Endothelial cell (in vitro differentiated cells): Measurements from ENCODE around the gene NDC1. TPM values are rescaled to one million over a fixed set of nuclear protein-coding genes. Genes with fewer than 3 reads are reported as not detected.
"Not testable (repeated sequence)": the region's sequence is repeated elsewhere in the genome, so short reads cannot be mapped to it uniquely, and the experiment has no call there.

Experiments
- DNase-seq: peaks from one replicate; pipeline ENCODE4 v3.0.0; 2021; ENCODE audit warnings: low spot score
- H3K27ac Mint-ChIP-seq: one replicate; pipeline ENCODE4 v1.8.0; 2021; ENCODE audit warnings: mixed read lengths, inconsistent platforms; ENCODE audit not compliant: unreplicated experiment
- H3K27me3 Mint-ChIP-seq: one replicate; pipeline ENCODE4 v1.8.0; 2021; ENCODE audit warnings: mild to moderate bottlenecking, moderate library complexity, mixed read lengths, inconsistent platforms; ENCODE audit not compliant: unreplicated experiment
- H3K36me3 Mint-ChIP-seq: one replicate; pipeline ENCODE4 v1.8.0; 2021; ENCODE audit warnings: mild to moderate bottlenecking, low read depth, mixed read lengths, inconsistent platforms; ENCODE audit not compliant: unreplicated experiment
- H3K4me1 Mint-ChIP-seq: one replicate; pipeline ENCODE4 v1.8.0; 2021; ENCODE audit warnings: mild to moderate bottlenecking, mixed read lengths, inconsistent platforms; ENCODE audit not compliant: unreplicated experiment
- H3K4me3 Mint-ChIP-seq: one replicate; pipeline ENCODE4 v1.8.0; 2021; ENCODE audit warnings: mild to moderate bottlenecking, mixed read lengths, inconsistent platforms; ENCODE audit not compliant: unreplicated experiment
- H3K9me3 Mint-ChIP-seq: one replicate; pipeline ENCODE4 v1.8.0; 2021; ENCODE audit warnings: mixed read lengths, inconsistent platforms; ENCODE audit not compliant: unreplicated experiment
- total RNA-seq: library from RNA; stranded (reverse); fragmentation: NEBNext Ultra II Directional; extraction: Animal tissue kit (Norgen Biotek cat#: 25700); gene quantifications from one replicate; pipeline ENCODE4 v1.2.1, GENCODE V29; 2021; ENCODE audit not compliant: unreplicated experiment
- TF ChIP-seq, protein P1 (sequence below): fragments of 200-600 bp; sonication (generic); IDR thresholded peaks from one replicate; pipeline ENCODE4 v1.5.0; 2021; ENCODE audit warnings: antibody characterized with exemption; ENCODE audit not compliant: unreplicated experiment

The NDC1 gene
- total RNA-seq, 1 donor from 2014 or later = 13.3 TPM

DNA sequence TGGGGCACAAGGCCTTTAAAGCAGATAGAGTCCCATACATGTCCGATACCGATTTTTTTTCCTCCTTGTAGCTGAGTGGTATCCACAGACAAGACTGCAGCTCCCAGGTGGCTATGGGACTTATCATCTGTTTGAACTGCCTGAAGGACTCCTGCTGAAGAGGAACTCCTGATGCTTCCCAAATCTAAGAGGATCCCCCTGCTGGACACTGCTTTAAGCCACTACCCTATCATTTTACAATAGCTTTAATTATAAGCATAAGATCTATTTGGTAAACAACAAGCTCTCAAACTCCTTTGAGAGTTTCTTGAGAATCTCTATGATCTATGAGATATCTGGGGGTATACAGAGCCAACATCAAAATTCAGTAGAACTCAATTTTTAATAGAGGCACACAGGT, 11.7 kb downstream of the NDC1 start:
- no peaks in the 10 kb centered on the region for H3K4me1 Mint-ChIP-seq
- TF ChIP-seq, protein P1, sequence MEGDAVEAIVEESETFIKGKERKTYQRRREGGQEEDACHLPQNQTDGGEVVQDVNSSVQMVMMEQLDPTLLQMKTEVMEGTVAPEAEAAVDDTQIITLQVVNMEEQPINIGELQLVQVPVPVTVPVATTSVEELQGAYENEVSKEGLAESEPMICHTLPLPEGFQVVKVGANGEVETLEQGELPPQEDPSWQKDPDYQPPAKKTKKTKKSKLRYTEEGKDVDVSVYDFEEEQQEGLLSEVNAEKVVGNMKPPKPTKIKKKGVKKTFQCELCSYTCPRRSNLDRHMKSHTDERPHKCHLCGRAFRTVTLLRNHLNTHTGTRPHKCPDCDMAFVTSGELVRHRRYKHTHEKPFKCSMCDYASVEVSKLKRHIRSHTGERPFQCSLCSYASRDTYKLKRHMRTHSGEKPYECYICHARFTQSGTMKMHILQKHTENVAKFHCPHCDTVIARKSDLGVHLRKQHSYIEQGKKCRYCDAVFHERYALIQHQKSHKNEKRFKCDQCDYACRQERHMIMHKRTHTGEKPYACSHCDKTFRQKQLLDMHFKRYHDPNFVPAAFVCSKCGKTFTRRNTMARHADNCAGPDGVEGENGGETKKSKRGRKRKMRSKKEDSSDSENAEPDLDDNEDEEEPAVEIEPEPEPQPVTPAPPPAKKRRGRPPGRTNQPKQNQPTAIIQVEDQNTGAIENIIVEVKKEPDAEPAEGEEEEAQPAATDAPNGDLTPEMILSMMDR = no peak
- no peaks in the 10 kb centered on the region for H3K36me3 Mint-ChIP-seq
- no peak overlapping the region for H3K4me3 Mint-ChIP-seq
- H3K9me3 Mint-ChIP-seq = no peaks in the 10 kb centered on the region
- no peak overlapping the region for H3K27ac Mint-ChIP-seq
- no peaks in the 10 kb centered on the region for H3K27me3 Mint-ChIP-seq
- DNase-seq = no peak

DNA sequence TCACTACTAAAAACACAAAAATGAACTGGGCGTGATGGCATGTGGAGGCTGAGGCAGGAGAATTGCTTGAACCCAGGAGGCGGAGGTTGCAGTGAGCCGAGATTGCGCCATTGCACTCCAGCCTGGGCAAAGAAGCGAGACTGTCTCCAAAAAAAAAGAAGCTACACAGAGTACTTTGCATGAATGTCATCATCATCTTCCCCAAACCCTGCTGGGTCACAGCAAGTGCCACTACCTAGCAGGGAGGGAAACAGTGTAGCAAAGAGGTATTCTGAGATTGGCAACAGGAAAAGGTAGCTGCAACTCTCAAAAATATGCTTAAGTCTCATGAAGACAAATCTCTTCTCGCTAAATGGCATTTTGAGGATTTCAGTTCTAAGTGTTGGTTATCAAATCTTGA, 12.8 kb downstream of the NDC1 start:
- Mint-ChIP-seq H3K36me3 (no peaks in the 10 kb centered on the region), H3K27me3 (no peaks in the 10 kb centered on the region), H3K9me3 (no peaks in the 10 kb centered on the region), H3K4me3 (no peak overlapping the region), H3K27ac (no peak overlapping the region), H3K4me1 (no peaks in the 10 kb centered on the region)
- TF ChIP-seq, protein P1 = no peak
- DNase-seq = no peak

DNA sequence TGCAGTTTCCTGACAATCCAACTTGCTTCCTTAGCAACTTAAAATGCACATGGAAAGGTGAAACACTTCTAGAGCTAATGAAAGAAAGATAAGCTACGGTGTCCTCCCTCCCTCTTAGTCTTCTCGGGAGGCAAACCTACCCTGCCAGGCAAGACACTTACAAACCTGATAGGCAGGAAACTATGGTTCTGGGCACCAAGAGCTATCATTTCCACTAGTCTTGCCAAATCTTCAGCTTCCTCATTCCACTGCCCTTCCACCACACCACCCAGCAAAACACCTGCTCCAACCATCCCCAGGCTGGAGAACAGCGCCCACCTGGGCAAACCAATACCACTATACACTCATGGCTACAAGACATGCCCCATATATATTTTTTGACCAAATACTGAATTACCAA, 15.2 kb downstream of the NDC1 start:
- Mint-ChIP-seq H3K27ac (no peak overlapping the region), H3K4me3 (no peak overlapping the region), H3K27me3 (no peaks in the 10 kb centered on the region), H3K9me3 (no peaks in the 10 kb centered on the region), H3K4me1 (no peaks in the 10 kb centered on the region), H3K36me3 (no peaks in the 10 kb centered on the region)
- TF ChIP-seq, protein P1 = no peak
- DNase-seq = no peak

DNA sequence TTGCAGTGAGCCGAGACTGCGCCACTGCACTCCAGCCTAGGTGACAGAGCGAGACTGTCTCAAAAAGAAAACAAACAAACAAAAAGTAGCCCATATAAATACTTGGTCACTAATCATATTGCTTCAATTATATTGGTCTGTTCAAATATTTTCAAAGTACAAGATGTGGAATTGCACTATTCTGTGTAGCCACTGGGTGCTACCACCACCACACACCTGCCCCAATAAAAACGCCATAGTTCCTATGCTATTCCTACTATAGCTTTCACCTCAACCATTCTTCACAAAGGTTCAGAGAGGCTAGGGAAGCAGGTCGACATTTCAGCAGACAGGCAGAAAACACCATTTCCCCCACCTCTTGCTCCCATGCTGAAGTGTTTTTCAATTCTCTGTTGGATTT, 16.7 kb downstream of the NDC1 start:
- DNase-seq = no peak
- TF ChIP-seq, protein P1 = no peak
- Mint-ChIP-seq H3K36me3 (peaks cover 3% of the 10 kb centered on the region), H3K27ac (no peak overlapping the region), H3K27me3 (no peaks in the 10 kb centered on the region), H3K4me3 (no peak overlapping the region), H3K4me1 (no peaks in the 10 kb centered on the region), H3K9me3 (no peaks in the 10 kb centered on the region)

DNA sequence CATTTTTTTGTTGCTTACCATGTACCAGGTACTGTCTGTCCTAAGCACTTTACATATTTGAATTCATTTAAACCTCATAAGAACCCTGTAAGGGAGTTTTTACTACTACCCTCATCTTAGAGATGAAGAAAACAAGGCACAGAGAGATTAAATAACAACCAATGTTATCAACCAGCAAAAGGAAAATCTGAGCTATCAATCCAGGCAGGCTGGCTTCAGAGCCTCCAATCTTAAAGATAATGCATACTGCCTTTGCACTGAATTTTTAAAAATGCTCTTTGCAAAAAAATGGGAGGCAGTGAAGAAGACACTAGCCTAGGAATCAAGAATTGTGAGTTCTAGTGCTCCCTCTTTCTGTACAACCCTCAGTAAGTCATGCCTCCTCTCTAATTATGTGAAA, 18.7 kb downstream of the NDC1 start:
- Mint-ChIP-seq H3K27ac (no peak overlapping the region), H3K36me3 (peaks cover 3% of the 10 kb centered on the region), H3K4me1 (no peaks in the 10 kb centered on the region)

DNA sequence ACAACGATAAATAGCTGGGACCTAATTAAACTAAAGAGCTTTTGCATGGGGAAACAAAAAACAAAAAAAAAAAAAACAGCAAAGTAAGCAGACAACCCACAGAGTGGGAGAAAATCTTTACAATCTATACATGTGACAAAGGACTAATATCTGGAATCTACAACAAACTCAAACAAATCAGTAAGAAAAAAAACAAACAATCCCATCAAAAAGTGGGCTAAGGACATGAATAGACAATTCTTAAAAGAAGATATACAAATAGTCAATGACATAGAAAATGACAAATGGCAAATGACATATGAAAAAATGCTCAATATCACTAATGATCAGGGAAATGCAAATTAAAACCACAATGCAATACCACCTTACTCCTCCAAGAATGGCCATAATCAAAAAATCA, 21.5 kb downstream of the NDC1 start:
- H3K36me3 Mint-ChIP-seq, H3K4me1 Mint-ChIP-seq, H3K27ac Mint-ChIP-seq, DNase-seq, H3K4me3 Mint-ChIP-seq, H3K27me3 Mint-ChIP-seq, H3K9me3 Mint-ChIP-seq: not testable (repeated sequence)

More for the DNA sequence above, 18.7 kb downstream of the NDC1 start:
- TF ChIP-seq, protein P1 = no peak
- no peaks in the 10 kb centered on the region for H3K9me3 Mint-ChIP-seq
- DNase-seq = no peak
- no peak overlapping the region for H3K4me3 Mint-ChIP-seq
- no peaks in the 10 kb centered on the region for H3K27me3 Mint-ChIP-seq

DNA sequence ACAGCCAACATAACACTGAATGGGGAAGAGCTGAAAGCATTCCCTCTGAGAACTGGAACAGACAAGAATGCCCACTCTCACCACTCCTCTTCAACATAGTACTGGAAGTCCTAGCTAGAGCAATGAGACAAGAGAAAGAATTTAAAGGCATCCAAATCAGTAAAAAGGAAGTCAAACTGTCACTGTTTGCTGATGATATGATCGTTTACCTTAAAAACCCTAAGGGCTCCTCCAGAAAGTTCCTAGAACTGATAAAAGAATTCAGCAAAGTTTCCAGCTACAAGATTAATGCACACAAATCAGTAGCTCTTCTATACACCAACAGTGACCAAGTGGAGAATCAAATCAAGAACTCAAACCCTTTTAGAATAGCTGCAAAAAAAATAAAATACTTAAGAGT, 22.6 kb downstream of the NDC1 start:
- not testable (repeated sequence) for H3K4me1 Mint-ChIP-seq, H3K27ac Mint-ChIP-seq, H3K27me3 Mint-ChIP-seq

More for the DNA sequence above, 22.6 kb downstream of the NDC1 start:
- not testable (repeated sequence) for DNase-seq, H3K36me3 Mint-ChIP-seq, H3K4me3 Mint-ChIP-seq, H3K9me3 Mint-ChIP-seq
